HG03108 (cell line): ENCODE measurements around the gene GTF2IRD1.
"Not testable (repeated sequence)": the region's sequence is repeated elsewhere in the genome, so short reads cannot be mapped to it uniquely, and the experiment has no call there.

Experiments
- ATAC-seq: cut with Tn5 transposase; IDR thresholded peaks from one replicate; pipeline ENCODE4 v1.9.1; 2021; ENCODE audit warnings: moderate library complexity; ENCODE audit not compliant: unreplicated experiment

Gene GTF2IRD1

DNA sequence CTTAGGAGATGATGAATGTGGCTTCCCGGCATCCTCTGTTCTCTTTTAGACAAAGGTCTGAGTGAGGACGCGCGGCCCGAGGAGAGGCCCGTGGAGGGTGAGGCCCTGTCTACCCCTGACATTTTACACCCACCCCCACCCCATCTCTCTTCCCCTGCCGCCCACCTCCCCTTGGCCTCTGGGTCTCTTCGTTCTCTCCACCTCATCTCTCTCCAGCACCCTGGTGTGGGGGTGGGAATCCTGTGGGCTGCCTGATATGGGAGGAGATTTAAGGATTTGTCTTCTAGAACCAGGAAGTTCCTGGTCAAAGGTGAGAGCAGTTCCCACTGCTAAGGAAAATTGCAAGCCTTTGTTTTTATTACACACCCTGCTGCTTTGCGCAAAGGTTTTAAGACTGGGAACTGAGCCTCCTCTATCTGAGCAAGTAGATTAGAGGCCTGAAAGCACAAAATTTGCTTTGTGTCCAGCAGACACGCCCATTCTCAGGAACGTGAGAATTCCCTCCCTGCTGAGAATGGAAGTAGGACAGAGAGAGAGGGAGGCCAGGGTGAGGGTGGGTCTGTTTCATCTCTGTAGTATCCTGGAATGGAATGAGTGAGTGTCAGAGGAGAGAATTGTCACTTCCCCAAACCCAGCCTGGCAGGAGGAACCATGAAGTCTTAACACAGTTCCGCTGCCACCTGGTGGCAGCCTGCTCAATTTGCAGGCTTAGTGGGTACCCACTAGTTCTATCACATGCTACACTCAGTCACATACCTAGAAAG is 91.2 kb downstream of the GTF2IRD1 start:
- ATAC-seq, result no peak

DNA sequence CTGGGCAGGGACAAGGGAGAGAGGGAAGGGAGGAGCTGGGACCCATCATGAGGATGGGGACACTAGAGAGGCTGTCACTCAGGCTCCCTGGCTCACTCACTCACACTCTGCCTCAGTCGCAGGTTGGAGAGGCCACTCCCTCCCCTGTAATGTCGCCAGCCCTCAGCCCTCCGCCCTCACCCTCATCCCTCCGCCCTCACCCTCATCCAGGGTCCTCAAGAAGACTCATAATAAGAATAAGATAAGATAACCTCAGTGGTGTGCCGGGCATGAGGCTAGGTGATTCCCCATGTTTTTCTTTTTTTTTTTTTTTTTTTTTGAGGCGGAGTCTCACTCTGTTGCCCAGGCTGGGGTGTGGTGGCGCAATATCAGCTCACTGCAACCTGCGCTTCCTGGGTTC is 92.2 kb downstream of the GTF2IRD1 start:
- no peak for ATAC-seq

DNA sequence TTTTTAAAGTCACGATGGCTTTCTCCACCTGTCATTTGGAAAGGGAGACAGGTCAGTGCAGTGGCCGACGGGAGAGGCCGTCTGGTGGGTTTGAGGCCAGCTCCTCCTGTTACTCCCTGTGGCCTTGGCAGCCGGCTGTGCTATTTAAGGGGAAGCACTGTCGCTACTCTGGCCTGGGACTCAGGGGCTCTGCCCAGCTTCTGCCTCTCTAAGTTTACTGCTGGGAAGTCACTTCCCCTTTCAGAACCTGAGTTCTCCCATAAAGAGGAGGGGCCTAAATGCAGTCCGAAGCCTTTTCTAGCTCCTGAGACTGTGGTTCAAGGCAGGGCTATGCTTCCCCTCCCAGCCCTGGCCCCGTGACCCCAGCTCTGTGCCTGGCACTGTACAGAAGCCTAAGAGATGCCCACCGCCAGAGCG is 99.9 kb downstream of the GTF2IRD1 start:
- ATAC-seq, result not testable (repeated sequence)

DNA sequence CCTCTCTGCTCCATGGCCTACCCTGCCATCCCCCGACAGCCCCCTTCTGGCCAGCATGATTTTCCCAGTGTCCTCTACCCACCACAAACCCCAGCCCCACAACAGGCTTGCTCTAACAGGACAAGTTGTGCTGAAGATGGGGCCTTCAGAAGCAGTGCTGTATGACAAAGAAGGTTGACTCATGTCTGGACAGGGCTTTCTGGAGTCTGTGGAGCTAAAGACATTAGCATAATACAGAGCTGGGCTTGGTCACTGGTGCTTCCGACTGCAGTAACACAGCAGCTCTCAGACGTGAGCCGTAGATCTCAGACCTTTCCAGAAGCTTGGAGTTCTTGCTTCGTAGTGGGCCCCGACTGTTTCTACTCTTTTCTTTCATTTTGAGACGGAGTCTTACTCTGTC is 100.5 kb downstream of the GTF2IRD1 start:
- ATAC-seq, result no peak

DNA sequence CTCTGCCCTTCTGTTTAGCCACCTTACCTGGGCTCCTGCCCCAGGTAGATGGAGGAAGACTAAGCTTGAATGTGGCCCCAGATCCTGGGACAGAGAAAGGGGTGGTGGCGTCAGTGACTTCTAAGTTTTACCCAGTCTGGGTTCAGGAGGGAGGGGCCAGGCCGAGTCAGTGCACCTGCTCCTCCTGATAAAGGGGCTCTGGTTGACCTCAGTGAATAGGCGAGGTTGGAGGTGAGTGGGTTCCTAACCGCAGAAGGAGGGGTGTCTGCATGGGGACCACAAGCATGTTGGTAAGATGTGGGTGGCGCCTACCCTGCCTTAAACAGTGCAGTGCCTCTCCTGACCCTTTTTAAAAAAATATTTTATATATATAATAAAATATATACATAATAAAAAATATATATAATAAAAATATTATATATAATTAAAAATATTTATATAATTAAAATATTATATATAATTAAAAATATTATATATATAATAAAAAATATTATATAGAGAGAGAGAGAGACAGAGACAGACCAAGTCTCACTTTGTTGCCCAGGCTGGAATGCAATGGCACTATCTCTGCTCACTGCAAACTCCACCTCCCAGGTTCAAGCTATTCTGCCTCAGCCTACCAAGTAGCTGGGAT is 106.5 kb downstream of the GTF2IRD1 start:
- no peak for ATAC-seq

DNA sequence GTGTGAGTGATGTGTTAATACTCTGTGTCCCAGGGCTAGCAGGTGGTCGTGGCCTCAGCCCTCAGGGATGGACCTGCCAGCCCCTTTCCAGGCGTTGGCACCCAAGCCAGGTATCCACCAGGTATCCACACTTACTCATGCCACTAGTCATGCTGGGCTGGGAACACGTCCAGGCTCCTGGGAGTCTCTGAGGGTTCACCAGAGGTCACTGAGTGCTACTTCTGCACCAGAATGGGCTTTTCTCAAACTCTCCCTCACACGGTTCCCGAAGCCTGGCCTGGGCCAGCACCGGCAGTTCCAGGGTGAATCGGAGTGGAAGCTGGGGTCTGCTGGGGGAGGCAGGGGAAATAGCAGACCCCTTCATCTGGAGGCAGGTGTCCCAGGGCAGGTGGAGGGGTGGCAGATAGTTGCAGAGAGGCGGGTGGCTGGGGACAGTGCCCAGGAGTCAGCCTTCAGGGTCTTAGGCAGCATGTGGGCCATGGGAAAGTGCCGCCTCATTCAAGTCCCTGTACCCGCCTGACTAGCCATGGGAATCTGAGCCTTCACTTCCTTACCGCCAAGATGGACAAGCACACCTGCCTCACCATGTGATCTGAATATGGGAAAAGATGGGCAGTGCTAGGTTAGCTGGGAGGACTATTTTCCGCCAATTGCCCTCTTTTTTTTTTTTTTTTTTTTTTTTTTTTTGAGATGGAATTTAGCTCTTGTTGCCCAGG is 108.3 kb downstream of the GTF2IRD1 start:
- ATAC-seq, result no peak

DNA sequence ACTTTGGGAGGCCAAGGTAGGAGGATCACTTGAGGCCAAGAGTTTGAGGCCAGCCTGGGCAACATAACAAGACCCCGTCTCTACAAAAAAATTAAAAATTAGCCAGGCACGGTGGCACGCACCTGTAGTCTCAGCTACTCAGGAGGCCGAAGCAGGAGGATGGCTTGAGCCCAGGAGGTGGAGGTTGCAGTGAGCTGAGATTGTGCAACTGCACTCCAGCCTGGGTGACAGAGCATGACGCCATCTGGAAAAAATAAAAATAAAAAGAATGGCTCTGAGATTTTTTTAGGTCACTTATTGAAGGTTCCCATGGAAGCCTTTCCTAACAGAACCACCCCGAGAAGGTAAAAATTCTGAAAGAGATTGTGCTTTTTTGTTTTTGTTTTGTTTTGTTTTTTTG is 109.9 kb downstream of the GTF2IRD1 start:
- not testable (repeated sequence) for ATAC-seq

DNA sequence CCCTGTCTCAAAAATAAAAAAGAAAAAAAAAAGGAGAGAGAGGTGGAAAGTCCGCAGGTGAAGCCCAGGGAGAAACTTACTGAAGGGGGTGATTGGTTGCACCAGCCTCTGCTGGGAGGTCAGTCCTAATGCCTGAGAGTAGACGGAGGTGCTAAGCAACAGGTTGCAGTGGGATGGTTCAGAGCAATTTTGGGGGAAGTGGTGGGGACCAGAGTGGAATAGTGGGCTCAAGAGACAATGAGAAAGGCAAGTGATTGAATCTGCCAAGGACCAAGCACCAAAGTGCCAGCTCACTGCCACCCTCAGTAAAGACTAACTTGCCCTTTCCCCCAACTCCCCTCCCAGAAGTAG is 113.6 kb downstream of the GTF2IRD1 start:
- no peak for ATAC-seq

DNA sequence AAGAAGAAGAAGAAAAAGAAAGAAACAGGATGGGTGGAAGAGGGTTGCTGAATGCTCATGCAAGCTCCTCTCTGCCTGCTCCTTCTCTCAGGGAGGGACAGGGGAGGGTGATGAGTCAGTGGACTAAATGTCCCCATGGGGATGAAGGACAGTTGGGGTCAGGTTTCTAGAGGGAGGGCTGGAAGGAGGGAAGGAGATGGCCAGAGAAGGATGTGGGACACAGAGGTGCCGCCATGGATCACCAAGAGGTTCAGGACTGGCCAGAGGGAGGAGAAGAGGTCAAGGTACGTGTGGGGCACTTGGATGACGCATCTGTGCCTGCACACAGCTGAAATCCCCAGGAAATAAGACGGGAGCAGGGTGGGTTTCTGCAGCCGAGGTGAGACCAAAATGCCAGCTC is 115.0 kb downstream of the GTF2IRD1 start:
- ATAC-seq, result no peak

DNA sequence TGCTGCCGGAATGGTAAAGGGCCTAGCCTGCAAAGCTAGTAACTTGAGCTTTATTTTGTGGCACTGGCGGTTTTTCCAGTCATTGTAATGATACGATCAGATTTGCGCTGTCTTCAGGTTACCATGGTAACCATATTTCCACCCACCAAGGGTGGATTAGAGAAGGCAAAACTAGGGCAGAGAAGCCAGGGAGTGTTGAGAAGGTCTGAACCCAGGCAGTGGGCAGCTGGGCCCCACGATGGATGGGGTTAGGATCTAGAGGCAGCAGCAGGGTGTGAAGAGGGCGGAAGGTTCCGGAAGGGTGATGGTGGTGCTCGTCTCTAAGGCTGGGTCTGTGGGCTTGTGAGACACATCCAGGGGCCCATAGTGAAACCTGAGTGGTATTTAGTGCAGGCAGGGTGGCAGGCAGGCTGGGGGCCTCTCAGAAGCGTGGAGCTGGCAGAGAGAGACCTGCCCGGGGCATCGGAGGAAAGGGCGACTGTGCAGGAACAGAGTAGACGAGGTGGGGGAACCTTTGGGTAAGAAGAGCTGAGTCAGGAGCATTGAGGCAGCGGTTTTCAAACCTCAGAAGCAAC is 115.9 kb downstream of the GTF2IRD1 start:
- no peak for ATAC-seq

DNA sequence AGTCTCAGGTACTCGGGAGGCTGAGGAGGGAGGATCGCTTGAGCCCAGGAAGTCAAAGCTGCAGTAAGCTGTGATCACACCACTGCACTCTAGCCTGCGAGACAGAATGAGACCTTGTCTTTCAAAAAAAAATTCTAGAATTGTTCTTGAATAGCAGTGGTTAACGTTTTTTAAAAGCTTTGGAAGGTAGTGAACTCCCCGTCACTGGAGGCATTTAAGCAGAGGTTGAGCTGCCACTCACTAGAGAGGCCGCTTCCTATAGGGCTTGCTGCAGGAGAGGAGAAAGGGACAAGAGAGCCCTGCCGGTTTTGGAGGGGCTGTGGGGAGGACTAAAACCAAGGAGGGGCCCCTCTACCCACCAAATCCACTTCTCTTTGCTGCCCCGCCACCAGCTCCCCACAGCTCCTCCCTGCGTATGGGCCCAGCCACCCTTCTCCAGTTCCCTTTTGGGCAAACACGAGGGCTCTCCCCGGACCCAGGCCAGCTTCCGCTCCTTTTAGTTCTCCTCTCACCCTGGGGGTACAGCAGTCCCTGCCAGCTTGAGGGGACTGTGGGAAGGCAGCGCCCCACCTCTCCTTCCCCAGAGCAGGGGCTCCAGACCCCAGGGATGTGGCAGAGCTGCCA is 116.9 kb downstream of the GTF2IRD1 start:
- ATAC-seq, result no peak

DNA sequence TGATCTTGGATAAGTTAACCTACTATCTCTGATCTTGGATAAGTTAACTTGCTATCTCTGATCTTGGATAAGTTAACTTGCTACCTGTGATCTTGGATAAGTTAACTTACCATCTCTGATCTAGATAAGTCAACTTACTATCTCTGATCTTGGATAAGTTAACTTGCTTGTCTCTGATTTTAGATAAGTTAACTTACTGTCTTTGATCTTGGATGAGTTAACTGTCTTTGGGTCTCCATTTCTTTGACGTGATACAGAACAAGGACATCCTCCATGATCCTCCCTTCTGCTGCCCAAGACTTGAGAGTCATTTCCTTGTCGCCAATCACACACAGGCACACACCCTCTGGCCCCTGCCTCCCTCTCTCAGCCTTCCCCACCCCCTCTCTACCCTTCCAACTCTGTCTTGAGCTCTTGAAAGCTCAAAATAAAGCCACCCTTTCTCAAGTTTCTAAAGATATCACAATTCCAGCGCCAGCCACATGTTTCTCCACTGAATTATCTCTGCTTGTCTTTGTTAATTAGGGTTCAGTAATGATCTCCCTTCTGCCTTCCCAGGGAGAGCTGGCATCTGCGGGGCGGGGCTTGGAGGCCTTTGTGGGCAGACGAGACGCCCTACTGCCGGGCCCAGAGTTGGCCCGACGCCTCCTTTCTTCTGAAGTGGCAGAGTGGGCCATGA is 118.7 kb downstream of the GTF2IRD1 start:
- ATAC-seq, result no peak

DNA sequence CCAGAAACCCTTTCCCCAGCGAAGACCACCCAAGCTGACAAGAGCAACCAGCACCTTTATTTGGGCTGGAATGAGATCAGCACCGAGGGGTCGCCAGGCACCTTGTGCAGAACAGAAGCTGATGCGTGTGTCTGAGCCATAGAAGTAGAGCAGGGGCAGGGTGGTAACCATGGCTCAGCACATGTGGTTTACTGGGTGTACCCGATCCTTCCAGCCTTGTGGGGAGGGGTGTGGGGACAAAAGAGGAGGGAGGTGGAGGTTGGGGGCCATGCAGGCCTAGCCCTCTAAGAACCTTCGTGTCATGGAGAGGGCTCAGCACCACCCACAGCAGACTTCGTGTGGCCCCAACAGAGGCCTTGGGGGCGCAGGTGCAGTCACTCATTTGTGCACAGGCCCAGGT is 119.8 kb downstream of the GTF2IRD1 start:
- ATAC-seq, result no peak

DNA sequence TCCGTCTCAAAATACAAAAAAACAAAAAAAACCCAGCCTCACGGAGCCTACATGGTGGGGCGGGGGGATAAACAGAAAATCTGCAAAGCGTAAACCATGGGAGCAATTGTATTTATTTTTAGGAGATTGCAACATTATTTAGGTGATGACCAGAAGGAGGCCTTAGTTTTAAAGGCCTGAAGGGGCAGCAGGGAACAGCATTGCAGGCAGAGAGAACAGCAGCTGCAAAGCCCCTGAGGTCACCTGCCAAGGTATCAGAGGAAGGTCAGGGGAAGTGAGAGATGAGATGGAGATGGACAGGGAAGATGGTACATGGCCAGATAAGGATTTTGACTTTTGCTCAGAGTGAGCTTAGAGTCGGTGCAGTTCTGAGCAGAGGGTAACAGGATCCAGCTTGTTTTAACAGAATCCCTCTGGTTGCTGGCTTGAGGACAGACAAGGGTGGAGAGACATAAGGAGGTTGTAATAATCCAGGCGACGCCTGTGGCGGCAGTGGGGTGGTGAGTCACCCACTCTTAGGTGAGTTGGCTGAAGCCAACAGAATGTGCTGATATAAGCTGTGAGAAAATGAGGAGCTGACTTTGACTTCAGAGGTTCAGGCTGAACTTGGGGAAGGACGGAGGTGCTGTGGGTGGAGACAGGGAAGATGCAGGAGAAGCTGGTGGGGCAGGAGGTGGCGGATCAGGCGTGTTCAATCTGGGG is 121.5 kb downstream of the GTF2IRD1 start:
- ATAC-seq, result no peak

DNA sequence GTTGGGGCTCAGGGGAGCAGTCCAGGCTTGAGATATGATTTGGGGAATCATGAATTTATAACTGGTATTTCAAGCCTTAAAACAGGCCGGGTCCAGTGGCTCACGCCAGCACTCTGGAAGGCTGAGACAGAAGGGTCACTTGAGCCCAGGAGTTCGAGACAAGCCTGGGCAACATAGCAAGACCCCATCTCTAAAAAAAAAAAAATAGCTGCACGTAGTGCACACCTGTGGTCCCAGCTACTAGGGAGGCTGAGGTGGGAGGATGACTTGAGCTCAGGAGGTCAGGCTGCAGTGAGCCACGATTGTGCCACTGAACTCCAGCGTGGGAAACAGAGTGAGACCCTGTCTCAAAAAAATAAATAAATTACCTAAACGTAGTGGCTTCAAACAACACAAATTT is 122.1 kb downstream of the GTF2IRD1 start:
- no peak for ATAC-seq

DNA sequence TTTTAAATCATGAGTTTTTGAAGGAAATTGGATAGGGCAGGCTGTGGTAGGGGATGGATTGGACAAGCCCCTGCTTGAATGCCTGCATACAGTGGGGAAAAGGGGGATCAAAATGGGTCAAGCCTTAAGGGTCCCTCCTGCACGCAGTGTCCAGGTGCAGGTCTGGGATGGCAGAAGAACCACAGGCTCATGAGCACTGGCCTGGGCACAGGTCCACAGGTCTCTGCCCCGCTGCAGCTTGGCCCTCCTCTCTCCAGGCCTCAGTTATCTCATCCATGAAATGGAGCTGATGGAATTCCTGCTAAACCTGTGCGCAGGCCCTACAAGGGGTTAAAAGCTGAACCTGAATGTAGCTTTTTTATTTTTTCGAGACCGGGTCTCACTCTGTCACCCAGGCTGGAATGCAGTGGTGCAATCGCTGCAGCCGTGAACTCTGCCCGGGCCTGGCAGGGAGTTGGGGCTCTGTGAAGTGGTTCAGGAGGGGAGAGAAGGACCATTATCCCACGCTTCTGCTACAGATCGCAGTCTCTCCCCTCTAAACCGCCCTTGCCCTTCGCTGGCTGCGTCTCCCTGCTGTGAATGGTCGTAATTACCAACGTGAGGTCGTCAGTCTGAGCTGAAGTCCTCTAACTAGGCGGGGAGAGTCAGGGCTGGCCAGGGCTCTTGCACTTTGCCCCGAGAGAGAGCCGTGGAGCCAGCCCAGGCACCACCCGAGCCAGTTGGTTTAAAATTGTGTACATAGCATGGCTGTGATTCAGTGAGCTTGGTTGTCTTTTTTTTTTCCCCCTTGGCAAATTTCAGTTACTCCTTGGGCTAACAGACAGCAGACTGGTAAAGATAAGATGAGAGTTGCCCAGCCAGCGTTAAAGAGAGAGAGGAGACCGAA is 126.3 kb downstream of the GTF2IRD1 start:
- ATAC-seq, result no peak

DNA sequence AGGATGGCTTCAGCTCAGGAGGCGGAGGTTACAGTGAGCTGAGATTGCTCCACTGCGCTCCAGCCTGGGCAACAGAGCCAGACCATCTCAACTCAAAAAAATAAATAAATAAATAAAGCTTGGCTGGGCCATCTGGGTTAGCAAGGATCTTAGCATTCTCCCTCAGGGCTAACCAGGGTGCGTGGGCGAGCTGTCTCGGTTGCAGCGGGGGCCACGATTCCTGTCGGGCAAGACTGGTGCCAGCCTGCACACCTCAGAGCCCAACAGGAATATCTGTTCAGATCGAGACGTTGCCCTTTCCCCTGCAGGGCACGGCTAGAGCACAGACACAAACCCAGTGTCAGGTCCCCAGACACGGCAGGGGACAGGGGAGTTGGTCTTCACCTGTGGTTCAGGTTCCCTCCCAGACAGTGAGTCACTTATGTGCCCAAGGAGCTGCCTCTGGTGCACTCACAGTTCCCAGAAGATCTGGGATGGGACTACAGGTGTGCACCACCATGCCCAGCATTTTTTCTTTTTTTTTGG is 128.3 kb downstream of the GTF2IRD1 start:
- no peak for ATAC-seq

DNA sequence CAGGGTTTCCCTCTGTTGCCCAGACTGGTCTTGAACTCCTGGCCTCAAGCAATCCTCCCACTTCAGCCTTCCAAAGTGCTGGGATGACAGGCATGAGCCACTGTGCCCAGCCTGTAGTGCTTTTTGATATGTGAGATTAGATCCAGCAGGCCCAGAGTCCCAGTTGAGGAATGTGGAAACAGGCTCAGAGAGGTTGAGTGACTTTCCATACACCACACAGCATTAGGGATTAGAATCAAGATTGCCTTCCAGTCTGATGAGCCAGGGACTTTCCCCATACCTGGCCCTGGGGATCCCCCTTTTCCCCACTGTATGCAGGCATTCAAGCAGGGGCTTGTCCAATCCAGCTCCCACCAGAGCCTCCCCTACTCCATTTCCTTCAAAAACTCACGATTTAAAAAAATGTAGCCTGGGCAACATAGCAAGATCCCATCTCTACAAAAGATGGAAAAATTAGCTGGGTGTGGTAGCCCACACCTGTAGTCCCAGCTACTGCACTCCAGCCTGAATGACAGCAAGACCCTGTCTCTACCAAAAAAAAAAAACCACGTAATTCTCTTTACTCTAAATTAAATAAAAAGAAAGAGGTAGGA is 128.8 kb downstream of the GTF2IRD1 start:
- no peak for ATAC-seq

DNA sequence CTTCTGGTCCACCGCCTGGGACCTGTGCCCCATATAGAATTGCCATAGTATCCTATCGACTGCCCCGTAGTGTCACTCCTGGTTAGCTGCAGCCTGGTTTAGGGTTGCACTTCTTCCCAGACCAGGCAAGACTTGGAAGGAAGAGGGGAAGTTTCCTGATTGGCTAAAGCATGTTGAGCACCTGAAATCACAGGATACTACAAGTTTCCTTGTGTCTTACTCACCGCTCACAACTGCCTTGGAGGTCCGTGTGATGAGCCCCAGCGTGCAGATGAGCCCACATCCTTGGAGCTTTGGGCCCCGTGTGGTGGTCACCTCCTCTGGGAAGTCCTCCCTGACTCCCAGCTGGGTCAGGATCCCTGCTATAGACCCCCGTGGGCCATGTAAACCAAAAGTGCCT is 129.9 kb downstream of the GTF2IRD1 start:
- ATAC-seq, result no peak
